Glomerular visceral epithelial cell (primary cell): ENCODE measurements around the gene SLC22A16.

Experiments
- DNase-seq: peaks from one replicate; pipeline ENCODE4 v3.0.0-alpha.2; 2016; ENCODE audit errors: extremely low spot score

The SLC22A16 gene

DNA sequence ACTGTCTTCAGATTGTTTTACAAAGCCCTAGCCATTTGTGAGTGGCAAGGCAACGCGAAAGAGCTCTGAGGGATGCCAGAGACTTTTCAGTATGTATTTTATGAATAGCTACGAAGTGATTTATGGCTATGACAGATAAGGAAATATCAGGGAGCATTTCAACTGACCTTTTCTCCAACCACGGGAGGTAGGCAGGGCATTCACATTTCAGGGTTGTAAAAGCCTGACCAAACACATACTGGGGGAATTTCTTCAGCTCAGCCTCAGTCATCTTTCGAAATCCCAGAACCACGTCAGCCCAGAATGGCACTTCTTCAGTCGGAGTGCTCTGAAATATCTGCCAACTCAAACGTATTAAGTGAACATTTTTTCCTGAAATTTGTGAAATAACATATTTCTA is 71.8 kb downstream of the SLC22A16 start:
- no peak for DNase-seq

GRCh38 chr6:110401585-110402176 is 74.7 kb downstream of the SLC22A16 start:
- no peak for DNase-seq

DNA sequence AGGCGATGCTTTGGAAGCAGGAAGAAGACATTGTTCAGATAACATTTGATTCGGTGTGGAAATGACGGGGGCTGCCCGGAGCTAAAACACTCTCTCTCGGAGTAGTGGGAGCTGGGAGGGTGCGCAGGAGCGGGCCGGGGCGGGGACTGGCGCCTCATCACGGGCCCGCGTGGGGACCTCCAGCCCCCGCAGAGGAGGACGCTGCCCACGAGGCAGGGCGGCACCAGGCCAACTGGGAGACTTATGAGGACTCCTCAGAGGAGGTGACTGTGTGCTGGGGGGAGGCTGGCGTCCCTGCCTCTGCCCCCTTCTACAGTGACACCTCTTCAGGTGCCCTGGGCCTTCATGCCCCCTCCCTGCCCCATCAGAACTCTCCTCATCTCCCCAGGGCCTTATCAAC is 76.2 kb downstream of the SLC22A16 start:
- DNase-seq = no peak

DNA sequence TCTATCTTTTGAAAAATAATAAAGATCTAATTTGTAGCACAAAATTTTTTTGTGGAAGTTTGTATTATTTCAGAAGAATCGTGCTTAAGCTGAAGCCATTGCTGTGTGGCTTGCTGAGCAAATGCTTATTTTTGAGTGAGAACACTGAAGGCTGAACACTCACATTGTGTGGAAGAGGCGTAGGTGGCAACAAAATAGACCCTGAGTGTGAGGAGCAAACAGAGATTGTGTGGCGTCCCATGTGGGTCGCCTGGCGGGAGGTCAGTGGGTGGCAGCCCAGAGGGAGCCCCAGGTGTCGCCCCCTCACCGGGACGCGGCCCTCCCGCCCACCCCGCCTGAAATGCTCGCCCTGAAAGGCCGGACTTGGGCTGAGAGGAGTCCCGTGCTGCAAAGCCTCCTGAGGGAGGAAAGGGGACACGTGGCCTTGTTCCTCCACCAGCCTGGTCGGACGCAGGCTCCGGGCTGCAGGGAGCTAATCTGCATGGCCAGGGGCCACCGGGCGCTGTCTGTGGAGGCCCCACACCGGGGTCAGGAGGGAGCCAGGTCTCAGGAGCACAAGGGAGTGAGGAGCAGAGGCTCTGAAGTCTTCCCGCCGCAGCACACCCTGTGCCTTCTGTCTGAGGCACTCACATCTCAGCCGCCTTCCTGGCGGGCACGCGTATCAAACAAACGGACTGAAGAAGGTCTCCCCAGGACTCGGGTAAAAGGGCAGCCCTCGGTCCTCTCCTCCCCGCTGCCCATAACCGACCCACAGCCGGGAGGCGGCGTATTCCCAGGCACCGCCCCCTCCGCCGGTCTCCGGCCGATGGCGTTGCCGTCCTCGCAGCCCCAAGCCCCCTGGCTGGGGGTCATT is 77.0 kb downstream of the SLC22A16 start:
- no peak for DNase-seq

- no peak for DNase-seq
Observed at GRCh38 chr6:110398778-110399177, 77.6 kb downstream of the SLC22A16 start.

GRCh38 chr6:110395221-110395620 is 81.2 kb downstream of the SLC22A16 start:
- no peak for DNase-seq

DNA sequence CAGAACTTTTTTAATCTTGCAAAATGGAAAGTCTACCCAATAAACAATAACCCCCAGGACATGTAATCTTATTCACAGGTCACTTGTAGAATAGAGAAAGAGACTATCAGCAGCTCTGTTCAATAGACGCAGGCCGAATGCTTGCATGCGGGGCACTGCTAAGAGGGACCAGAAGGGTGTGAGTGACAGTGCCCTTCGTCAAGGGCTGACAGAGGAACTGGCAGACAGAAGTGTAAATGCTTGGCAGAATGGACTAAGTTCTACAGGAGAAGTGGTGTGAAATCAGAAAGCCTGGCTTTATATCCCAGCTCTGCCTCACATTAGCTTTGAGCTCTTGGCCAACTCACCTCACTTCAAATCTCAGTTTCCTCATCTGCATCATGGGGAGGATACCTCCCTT is 82.0 kb downstream of the SLC22A16 start:
- DNase-seq = no peak

- DNase-seq = no peak
Observed at GRCh38 chr6:110392727-110393126, 83.7 kb downstream of the SLC22A16 start.

DNA sequence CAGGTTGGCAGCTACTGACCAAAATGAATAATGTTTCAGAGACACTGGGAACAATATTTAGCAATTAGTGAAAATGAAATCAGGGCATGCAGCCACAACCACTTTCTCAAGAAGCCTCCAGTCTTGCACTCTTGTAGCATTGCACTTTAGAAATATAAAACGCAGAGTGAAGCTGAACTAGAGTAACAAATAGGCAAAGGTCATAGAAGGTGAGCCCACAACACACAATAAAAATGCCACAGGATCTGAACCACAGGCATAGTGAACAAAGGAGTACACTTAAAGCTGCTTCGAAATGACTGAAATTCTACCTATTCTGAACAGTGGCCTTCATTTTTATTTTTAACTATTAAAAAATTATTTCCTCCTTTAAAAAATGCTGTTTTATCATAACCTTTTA is 86.0 kb downstream of the SLC22A16 start:
- DNase-seq = no peak

DNA sequence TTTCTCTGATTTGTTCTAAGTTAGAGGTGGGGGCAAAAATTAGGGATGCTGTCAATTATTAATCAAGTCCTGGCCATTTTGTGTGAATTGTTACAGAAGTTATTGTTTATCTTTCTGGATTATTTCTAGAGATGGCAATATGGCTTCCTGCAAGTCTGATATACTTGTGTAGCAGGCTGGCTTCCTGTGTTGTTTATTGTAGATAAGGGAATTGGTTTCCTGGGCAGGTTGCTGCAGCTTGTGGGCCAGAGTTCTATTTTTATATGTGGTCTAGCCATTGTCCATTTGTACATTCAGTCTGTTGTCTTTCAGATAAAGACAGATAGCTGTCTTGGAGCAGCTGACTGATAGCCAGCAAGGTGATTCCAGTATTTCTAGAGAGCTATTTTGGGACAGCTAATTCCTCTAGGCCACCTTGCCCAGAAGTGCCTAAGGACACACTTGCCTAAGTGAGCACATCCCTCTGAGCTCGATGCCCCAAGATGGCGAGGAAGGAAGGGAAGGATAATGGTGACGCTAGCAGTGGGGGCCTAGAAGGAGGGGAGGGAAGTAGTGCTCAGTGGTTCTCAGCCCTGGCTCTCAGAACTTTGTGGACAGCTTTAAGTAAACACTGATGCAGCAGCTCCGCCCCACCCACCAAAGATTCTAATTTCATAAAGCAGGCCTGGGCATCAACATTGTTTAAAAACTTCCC is 86.6 kb downstream of the SLC22A16 start:
- no peak for DNase-seq

- no peak for DNase-seq
Observed at GRCh38 chr6:110387986-110388385, 88.4 kb downstream of the SLC22A16 start.

- DNase-seq = no peak
Observed at GRCh38 chr6:110385458-110385863, 91.0 kb downstream of the SLC22A16 start.

DNA sequence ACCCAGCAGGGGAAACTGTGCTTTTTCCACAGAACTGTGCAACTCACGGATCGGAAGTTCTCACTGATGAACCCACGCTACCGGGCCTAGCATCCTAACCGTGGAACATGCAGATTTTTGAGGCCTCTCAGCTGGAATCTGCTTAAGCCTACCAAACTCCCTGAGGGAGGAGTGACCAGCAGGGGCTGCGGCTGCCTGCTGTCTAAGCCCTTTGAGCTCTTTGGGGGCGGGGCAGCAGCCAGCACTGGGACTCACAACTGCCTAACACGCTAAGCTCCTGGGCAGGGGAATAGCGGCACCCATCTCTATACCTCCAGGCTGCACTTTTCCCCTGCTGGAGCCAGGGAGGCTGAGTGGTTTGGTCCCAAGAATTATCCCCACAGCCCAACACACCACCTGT is 97.9 kb downstream of the SLC22A16 start:
- DNase-seq = no peak
